CD4-positive, alpha-beta T cell treated with Interleukin-15 for 4 hours (primary cell): ENCODE data around the gene CRK.
A peak's percentile ranks its signal among the peaks of the same experiment; 100 is the strongest.
"Not testable (repeated sequence)": the region's sequence is repeated elsewhere in the genome, so short reads cannot be mapped to it uniquely, and the experiment has no call there.

Experiments used
- DNase-seq: peaks from one replicate; pipeline ENCODE4 v3.0.0-alpha.2; 2020; ENCODE audit warnings: low spot score

Gene CRK

DNA sequence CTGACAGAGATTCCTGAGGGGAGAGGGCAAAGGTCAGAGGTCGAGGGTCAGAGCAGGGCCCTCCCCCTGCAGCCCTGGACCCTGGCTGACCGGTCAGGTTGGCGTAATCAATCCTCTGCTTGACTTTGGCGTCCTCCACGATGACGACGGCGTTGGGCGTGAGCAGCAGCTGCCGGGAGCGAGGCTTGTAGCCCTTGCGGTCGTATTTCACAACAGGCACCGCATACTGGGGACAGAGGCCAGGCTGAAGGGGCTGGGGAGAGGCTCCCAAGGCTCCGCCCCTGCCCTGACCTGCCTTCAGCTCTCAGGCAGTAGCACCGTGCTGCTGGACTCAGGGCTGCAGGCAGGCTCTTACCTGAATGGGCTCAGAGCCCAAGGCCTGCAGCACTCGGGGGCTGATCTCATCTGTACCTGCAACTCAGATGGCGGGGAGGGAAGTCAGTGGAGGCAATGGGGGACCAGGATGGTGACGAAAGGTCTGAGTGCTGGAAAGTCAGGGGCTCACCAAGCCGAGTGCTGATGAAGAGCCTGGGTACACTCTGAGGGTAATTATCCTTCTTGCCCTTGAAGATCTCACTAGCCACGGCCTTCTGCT is 12.0 kb upstream of the CRK start:
- no peak for DNase-seq

GRCh38 chr17:1467258-1467657 is 11.2 kb upstream of the CRK start:
- no peak for DNase-seq

- DNase-seq = no peak
These were observed 8.2 kb upstream of the CRK start for GRCh38 chr17:1464186-1464585.

DNA sequence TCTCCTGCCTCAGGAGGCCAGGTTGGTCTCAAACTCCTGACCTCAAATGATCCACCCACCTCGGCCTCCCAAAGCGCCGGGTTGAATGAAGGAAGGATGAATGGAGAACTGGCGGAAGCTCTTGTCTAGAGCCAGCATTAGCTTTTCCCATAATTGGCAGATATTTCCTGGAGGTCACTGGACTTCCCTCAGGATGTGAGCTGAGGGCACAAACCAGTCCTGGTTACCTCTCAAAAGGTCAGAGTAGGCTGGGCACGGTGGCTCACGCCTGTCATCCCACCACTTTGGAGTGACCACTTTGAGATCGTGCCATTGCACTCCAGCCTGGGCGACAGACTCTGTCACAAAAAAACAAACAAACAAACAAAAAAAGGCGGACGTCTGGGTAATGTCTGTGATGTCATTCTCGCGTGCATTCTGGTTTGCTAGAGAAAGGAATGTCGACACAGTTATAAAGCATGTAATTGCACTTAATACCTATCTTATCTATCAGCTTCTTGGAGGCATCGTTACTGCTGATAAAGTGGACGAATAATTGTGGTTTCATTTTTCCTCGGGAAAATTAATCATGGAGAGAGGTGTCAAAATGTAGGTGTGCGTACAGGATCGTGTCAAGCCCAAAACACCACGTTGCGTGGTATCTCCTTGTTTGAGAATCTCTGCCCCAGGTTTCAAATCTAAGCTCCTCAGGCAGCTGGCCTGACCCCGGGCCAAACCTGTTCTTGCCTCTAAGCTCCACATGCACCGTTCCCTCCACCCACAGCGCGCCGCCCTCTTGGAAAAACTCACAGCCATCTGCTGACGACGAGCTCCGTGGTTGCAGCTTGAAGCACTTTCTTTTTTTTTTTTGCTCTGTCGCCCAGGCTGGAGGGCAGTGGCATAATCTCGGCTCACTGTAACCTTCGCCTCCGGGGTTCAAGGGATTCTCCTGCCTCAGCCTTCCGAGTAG is 6.4 kb upstream of the CRK start:
- DNase-seq = no peak

GRCh38 chr17:1461198-1461944 is 5.3 kb upstream of the CRK start:
- DNase-seq = no peak

- DNase-seq = no peak
These were observed 4.2 kb upstream of the CRK start for GRCh38 chr17:1460233-1460632.

DNA sequence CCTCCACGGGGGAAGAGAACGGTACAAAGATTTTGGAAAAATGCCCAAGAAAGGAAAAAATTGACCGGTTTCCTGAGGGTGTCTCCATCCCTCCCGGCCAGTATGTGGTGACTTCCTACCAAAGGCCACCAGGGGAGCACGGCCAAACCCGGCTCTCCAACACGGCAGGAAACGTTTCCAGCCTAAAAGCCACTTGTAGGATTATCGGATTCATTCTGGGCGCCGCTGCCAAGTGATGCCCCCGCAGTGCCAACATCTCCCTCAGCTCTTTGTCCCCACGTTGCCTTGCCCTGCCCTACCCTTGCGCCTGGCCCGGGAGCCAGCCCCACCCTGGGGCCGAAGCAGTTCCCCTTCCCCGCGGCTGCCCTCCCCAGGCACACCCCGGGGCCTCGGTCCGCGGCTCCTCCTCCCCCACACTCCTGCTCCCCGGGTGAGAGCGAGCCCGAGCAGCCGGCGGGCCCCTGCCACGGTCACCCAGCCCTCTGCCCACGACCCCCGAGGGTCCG is 688 bp downstream of the CRK start:
- peak; percentile 28 for DNase-seq

- no peak for DNase-seq
These were observed 1.5 kb downstream of the CRK start for GRCh38 chr17:1454541-1454940.

GRCh38 chr17:1453694-1454093 is 2.3 kb downstream of the CRK start:
- DNase-seq = not testable (repeated sequence)

DNA sequence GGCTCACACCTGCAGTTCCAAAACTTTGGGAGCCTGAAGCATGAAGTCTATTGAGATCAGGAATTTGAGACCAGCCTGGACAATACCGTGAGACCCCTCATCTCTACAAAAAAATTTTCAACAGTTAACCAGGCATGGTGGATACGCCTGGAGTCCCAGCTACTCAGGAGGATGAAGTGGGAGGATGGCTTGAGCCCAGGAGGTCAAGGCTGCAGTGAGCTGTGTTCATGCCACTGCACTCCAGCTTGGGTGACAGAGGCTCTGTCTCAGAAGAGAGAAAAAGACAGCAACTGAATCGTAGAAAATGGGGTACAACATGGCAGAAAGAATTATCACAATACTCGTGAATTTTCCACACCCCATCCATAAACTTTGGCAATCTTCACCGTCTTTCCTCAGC is 3.2 kb downstream of the CRK start:
- DNase-seq = no peak

GRCh38 chr17:1450261-1450660 is 5.8 kb downstream of the CRK start:
- DNase-seq = not testable (repeated sequence)

DNA sequence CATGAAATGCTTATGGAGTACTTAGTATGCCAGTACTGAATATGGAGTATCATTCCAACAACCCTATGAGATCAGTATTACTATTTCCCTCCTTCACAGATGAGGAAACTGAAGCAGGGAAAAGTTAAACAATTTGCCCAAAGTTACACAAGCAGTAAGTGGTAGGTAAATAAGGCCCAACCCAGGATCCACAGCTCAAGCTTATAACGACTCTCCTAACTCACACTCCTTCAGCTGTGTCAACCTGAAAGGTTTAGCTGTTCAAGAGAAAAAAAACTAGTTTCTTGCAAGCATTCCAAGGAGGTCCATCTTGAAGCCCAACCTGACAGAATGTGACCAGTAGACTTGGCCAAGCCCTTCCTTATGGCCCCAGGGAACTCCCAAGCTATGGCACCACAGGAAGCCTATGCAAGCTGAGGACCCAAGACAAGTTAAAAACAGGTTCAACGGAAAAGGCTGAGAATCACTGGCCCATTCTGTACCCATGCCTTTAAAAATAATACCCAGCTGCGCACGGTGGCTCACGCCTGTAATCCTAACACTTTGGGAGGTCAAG is 6.5 kb downstream of the CRK start:
- DNase-seq = no peak

DNA sequence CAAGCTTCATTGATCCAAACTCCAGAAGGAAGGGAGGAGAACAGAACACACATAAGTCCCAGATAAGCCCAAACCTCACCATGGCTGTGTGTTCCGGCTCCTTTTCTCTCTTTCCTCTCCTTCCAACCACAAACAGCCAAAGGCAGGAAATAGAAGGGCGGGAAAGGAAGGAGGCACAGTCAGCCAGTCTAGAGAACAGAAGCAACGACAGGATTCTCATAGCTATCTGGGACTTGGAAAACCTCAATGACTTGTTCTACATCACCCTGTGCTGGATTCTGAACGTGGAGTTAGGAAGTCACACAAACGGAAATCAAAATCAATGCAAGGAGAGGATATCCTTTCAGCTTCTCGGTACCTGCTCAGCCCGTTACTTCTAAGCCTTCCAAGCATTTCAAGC is 9.0 kb downstream of the CRK start:
- DNase-seq = no peak

GRCh38 chr17:1446201-1446600 is 9.8 kb downstream of the CRK start:
- no peak for DNase-seq

GRCh38 chr17:1445695-1446094 is 10.3 kb downstream of the CRK start:
- DNase-seq = not testable (repeated sequence)

- not testable (repeated sequence) for DNase-seq
These were observed 13.3 kb downstream of the CRK start for GRCh38 chr17:1442721-1443120.

GRCh38 chr17:1442187-1442586 is 13.8 kb downstream of the CRK start:
- DNase-seq = no peak

- DNase-seq = no peak
These were observed 15.1 kb downstream of the CRK start for GRCh38 chr17:1440921-1441320.

- DNase-seq = no peak
These were observed 17.4 kb downstream of the CRK start for GRCh38 chr17:1438593-1439083.

DNA sequence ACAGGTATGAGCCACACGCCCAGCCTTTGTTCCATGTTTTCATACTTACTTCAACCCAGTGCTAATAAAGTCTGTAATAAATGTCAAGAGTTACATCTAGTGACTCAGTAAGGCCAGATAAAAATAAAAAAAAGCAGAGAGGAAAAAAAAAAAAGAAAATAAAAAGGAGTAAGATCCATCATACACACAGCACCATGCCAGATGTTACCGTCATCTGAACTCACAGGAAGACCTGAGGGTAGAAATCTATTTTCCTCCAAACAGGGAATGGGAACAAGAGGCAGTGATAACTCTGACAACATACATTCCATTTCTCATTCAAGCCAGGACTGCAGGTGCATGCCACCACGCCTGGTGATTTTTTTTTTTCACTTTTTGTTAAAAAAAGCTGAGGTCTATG is 20.7 kb downstream of the CRK start:
- no peak for DNase-seq

DNA sequence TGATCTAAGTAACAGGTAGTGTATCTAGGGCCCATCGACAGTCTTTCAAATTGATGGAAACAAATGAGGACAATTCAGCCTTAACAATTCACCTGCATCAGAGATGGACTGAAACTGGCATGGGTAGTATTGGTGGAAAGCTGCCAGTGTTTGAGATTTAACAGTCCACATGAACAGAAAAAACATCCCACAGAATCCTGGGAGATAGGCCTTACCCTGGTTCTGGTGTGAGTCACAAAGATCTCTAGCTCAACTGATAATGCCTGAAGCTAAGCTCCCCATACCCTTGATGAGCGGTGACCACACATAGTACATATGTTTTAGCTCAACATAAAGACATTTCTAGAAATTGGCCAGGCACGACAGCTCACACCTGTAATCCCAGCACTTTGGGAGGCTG is 21.9 kb downstream of the CRK start:
- DNase-seq = no peak

DNA sequence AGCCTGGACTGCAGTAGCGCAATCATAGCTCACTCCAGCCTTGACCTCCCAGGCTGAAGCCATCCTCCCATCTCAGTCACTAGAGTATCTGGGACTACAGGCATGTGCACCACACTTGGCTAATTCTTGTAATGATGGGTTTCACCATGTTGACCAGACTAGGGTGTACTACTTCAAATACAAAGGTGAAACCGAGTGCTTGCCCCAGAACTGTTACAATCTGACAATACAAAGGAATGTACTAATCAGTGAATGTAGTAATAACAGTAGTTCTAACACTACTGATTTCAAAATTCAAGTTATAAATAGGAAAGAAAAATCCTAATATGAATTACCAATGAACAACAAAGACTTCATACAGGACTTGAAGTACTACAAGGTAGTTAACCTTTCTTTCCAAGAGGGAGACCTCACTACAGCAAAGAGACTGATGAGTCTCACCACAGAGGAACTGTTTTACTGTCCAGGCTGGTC is 24.4 kb downstream of the CRK start:
- DNase-seq = no peak
